ENCODE results near the gene HLTF. TPM values are rescaled to one million over a fixed set of nuclear protein-coding genes. Genes with fewer than 3 reads are reported as not detected.

Gene HLTF
- total RNA-seq, 1 experiment from 2014 or later = 37.6 TPM

DNA sequence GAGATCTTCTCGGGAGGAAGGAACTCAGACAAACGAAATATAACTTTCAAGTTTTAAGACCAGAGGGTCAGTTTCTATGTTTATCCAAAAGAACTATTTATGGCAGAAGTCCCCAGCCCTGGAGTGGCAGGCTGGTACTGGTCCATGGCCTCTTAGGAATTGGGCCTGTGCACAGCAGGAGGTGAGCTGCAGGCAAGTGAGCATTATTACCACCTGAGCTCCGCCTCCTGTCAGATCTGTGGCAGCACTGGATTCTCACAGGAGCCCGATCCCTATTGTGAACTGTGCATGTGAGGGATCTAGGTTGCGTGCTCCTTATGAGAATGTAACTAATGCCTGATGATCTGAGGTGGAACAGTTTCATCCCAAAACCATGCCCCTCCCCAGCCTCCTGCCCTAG is 28.8 kb upstream of the HLTF start:
- H3K9me3 ChIP-seq (ENCODE audit: low read depth, low read length, poor library complexity, severe bottlenecking) = no peaks in the 10 kb centered on the region
- BruUV-seq (replicated peaks) = no TSS peak
- H3K4me3 ChIP-seq (ENCODE audit: low read depth, low read length, poor library complexity, severe bottlenecking) = no peak overlapping the region
- TF ChIP-seq EZH2 (IDR thresholded peaks at IDR 0.05; ENCODE audit: borderline replicate concordance, low read depth, low read length, poor library complexity, severe bottlenecking) (no peak), CTCF (conservative IDR thresholded peaks at IDR 0.05; ENCODE audit: low read depth, low read length) (no peak)
- H3K27me3 ChIP-seq (replicated peaks; ENCODE audit: insufficient read depth, low read depth, low read length, poor library complexity) = no peaks in the 10 kb centered on the region
- H3K27ac ChIP-seq (ENCODE audit: low read depth, low read length, poor library complexity, severe bottlenecking) = no peak overlapping the region
- H3K36me3 ChIP-seq (ENCODE audit: insufficient read depth, low read length, poor library complexity, severe bottlenecking) = no peaks in the 10 kb centered on the region
- ChIA-PET CTCF (no interaction called here), POLR2A (ENCODE audit: low non-redundant PET) (no interaction called here)
- no peak for DNase-seq (ENCODE audit: low spot score)
- intact Hi-C loops (cut with micrococcal nuclease; ENCODE audit: unreplicated experiment) = no loop called here
- H3K4me1 ChIP-seq (ENCODE audit: insufficient read depth, low read length, poor library complexity, severe bottlenecking) = no peaks in the 10 kb centered on the region

DNA sequence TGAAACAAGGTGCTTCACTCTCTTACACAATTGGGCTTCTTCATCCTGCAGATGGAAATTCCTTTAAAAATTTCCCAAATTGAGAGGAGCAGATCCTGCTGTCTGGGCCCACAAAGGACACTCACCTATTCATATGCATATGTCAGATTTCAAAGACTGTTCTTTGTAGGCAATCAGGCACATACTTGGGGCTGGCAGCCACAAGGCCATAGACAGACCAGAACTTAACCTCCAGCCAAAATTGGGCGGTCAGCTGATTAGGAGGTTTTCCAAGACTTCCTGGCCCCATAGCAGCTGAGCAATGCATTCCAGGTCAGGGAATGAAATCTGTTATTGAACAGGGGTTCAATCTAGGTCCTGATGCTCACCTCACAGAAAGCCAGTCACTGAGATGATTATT is 28.1 kb upstream of the HLTF start:
- H3K36me3 ChIP-seq (ENCODE audit: insufficient read depth, low read length, poor library complexity, severe bottlenecking) = no peaks in the 10 kb centered on the region

DNA sequence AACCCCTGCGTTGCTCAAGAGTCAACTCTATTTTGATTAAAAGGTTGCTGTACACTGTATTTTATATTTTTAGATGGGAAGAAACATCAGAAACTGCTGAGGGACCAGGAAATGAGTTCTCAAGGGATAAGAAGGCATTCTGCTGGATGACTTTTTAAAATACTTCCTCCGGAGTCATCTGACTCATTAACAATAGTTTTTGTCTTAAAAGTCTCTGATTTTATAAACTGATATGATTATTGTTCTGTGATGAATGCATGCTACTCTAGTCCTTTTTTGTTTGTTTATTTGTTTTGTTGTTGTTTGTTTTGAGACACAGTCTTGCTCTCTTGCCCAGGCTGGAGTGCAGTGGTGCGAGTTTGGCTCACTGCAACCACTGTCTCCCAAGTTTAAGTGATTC is 18.2 kb upstream of the HLTF start:
- Histone ChIP-seq H3K27me3 (replicated peaks; ENCODE audit: insufficient read depth, low read depth, low read length, poor library complexity) (no peaks in the 10 kb centered on the region), H3K4me1 (ENCODE audit: insufficient read depth, low read length, poor library complexity, severe bottlenecking) (no peaks in the 10 kb centered on the region), H3K36me3 (ENCODE audit: insufficient read depth, low read length, poor library complexity, severe bottlenecking) (no peaks in the 10 kb centered on the region), H3K27ac (ENCODE audit: low read depth, low read length, poor library complexity, severe bottlenecking) (no peak overlapping the region), H3K4me3 (ENCODE audit: low read depth, low read length, poor library complexity, severe bottlenecking) (no peak overlapping the region), H3K9me3 (ENCODE audit: low read depth, low read length, poor library complexity, severe bottlenecking) (no peaks in the 10 kb centered on the region)
- ChIA-PET CTCF (no interaction called here), POLR2A (ENCODE audit: low non-redundant PET) (no interaction called here)
- BruUV-seq (replicated peaks) = no TSS peak
- TF ChIP-seq CTCF (conservative IDR thresholded peaks at IDR 0.05; ENCODE audit: low read depth, low read length) (no peak), EZH2 (IDR thresholded peaks at IDR 0.05; ENCODE audit: borderline replicate concordance, low read depth, low read length, poor library complexity, severe bottlenecking) (no peak)
- no peak for DNase-seq (ENCODE audit: low spot score)
- intact Hi-C loops (cut with micrococcal nuclease; ENCODE audit: unreplicated experiment) = no loop called here

More for the DNA sequence above, 28.1 kb upstream of the HLTF start:
- H3K9me3 ChIP-seq (ENCODE audit: low read depth, low read length, poor library complexity, severe bottlenecking) = no peaks in the 10 kb centered on the region
- intact Hi-C loops (cut with micrococcal nuclease; ENCODE audit: unreplicated experiment) = no loop called here
- no peaks in the 10 kb centered on the region for H3K4me1 ChIP-seq (ENCODE audit: insufficient read depth, low read length, poor library complexity, severe bottlenecking)
- BruUV-seq (replicated peaks) = no TSS peak
- no peak overlapping the region for H3K27ac ChIP-seq (ENCODE audit: low read depth, low read length, poor library complexity, severe bottlenecking)
- TF ChIP-seq EZH2 (IDR thresholded peaks at IDR 0.05; ENCODE audit: borderline replicate concordance, low read depth, low read length, poor library complexity, severe bottlenecking) (no peak), CTCF (conservative IDR thresholded peaks at IDR 0.05; ENCODE audit: low read depth, low read length) (no peak)
- CTCF ChIA-PET = no interaction called here
- POLR2A ChIA-PET (ENCODE audit: low non-redundant PET) = no interaction called here
- H3K27me3 ChIP-seq (replicated peaks; ENCODE audit: insufficient read depth, low read depth, low read length, poor library complexity) = no peaks in the 10 kb centered on the region
- no peak overlapping the region for H3K4me3 ChIP-seq (ENCODE audit: low read depth, low read length, poor library complexity, severe bottlenecking)
- no peak for DNase-seq (ENCODE audit: low spot score)

Data from A673 (cell line).